OCI-LY7 (cell line): ENCODE measurements around the gene LSAMP.

Source experiments
- EZH2phosphoT487 ChIP-seq: fragments of 200-600 bp; sonication (generic); IDR thresholded peaks from 2 replicates; pipeline ENCODE4 v1.6.1; 2018; ENCODE audit warnings: low read depth, borderline replicate concordance, mild to moderate bottlenecking, mixed run types, antibody characterized with exemption, low read length, moderate library complexity, mixed read lengths
- TF ChIP-seq, protein P1 (sequence below): fragments of 200-600 bp; sonication (generic); conservative IDR thresholded peaks from 2 replicates; pipeline ENCODE4 v1.5.1; 2014; ENCODE audit warnings: mild to moderate bottlenecking, antibody characterized with exemption, low read length, moderate library complexity, mixed read lengths

DNA sequence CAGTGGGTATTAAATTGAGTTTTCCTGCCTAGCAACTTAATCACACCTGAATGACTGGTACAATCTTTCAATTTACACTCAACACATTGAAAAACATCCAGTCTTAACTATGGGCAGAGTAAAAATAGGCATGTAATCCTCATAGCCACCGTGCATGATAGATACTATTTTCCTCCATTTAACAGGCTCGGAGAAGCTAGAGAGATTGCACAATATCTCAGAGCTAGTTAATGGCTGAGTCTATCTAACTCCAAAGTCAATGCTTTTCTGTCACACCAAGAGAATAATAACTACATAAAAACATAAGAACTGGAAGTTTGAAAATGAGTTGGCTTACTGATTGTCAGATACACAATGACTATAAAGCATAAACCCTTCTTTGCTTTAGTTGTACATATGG, 36.8 kb downstream of the LSAMP start:
- no peak for TF ChIP-seq EZH2phosphoT487
- TF ChIP-seq, protein P1, sequence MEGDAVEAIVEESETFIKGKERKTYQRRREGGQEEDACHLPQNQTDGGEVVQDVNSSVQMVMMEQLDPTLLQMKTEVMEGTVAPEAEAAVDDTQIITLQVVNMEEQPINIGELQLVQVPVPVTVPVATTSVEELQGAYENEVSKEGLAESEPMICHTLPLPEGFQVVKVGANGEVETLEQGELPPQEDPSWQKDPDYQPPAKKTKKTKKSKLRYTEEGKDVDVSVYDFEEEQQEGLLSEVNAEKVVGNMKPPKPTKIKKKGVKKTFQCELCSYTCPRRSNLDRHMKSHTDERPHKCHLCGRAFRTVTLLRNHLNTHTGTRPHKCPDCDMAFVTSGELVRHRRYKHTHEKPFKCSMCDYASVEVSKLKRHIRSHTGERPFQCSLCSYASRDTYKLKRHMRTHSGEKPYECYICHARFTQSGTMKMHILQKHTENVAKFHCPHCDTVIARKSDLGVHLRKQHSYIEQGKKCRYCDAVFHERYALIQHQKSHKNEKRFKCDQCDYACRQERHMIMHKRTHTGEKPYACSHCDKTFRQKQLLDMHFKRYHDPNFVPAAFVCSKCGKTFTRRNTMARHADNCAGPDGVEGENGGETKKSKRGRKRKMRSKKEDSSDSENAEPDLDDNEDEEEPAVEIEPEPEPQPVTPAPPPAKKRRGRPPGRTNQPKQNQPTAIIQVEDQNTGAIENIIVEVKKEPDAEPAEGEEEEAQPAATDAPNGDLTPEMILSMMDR: no peak
